ENCODE results near the gene NPFFR1.

- no peak for TF ChIP-seq CTCF (IDR thresholded peaks at IDR 0.05; ENCODE audit: poor library complexity)
- no peak for TF ChIP-seq EZH2 (IDR thresholded peaks at IDR 0.05; ENCODE audit: borderline replicate concordance)
Observed at GRCh38 chr10:70317943-70318318, 34.1 kb upstream of the NPFFR1 start.
